KOPT-K1 (cell line): Measurements from ENCODE around the gene VAV2.
"Not testable (repeated sequence)": the region's sequence is repeated elsewhere in the genome, so short reads cannot be mapped to it uniquely, and the experiment has no call there.

ENCODE experiments used
- H3K27ac ChIP-seq: fragments of 200-600 bp; sonication (generic); 2 replicates; pipeline ENCODE4 v1.5.1; 2016; ENCODE audit warnings: antibody characterized with exemption, mild to moderate bottlenecking, low read depth, low read length; ENCODE audit not compliant: poor library complexity, severe bottlenecking
- H3K36me3 ChIP-seq: fragments of 200-600 bp; sonication (generic); 2 replicates; pipeline ENCODE4 v1.5.1; 2017; ENCODE audit warnings: antibody characterized with exemption, mild to moderate bottlenecking, low read length, moderate library complexity; ENCODE audit not compliant: insufficient read depth
- H3K9me3 ChIP-seq: fragments of 200-600 bp; sonication (generic); 2 replicates; pipeline ENCODE4 v1.5.1; 2017; ENCODE audit warnings: antibody characterized with exemption, low read length, mild to moderate bottlenecking; ENCODE audit not compliant: insufficient read depth, poor library complexity, severe bottlenecking

Gene VAV2

GRCh38 chr9:133767008-133767407, 225.1 kb downstream of the VAV2 start:
- Histone ChIP-seq H3K36me3 (no peaks in the 10 kb centered on the region), H3K27ac (no peak overlapping the region), H3K9me3 (peaks cover 12% of the 10 kb centered on the region)

DNA sequence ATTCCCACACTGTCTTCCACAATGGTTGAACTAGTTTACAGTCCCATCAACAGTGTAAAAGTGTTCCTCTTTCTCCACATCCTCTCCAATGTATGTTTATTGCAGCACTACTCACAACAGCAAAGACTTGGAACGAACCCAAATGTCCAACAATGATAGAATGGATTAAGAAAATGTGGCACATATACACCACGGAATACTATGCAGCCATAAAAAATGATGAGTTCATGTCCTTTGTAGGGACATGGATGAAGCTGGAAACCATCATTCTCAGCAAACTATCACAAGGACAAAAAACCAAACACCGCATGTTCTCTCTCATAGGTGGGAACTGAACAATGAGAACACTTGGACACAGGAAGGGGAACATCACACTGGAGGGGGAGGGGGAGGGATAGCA, 225.9 kb downstream of the VAV2 start:
- H3K9me3 ChIP-seq: peaks cover 12% of the 10 kb centered on the region
- H3K27ac ChIP-seq, H3K36me3 ChIP-seq: not testable (repeated sequence)

DNA sequence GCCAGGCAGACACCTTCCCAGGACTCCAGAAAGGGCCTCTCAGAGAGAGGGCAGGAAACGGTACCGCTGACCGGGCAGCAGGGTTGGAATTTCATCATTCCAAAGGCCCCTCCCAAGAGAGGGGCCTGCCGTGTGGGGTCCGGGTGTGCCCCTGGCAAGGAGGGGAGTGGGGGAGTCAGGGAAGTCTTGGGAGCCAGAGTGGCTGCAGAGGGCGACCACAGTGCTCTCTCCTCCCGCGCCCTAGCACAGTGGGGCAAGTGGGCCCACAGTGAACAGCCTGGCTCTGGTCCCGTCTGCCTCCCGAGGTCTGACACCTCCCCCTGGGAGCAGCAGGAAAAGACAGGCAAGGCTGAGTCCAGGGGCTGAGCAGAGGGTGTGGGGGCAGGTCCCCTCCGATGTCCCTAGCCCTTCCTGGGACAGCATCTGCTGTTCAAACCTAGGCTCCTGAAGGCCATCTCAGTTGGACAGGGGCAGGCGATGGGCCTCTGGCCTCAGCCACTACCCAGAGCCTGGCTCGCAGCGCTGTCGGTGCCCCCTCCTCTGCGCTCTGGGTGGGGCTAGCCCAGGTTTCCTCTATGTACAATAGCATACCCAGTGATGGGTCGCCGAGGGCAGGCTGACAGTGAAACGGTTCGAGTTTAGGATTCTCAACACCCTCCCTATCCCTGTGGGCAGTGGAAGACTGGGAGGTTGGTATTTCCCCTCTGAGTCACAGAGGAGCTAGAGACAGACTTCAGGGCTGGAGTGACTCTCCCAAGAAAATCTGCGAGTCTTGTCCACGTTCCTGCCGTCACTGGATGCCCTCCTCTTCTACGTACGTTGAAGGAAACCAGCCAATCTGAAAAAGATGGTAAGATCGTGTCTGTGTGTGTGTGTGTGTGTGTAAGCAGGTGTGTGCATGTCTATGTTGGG, 228.6 kb downstream of the VAV2 start:
- peaks cover 12% of the 10 kb centered on the region for H3K9me3 ChIP-seq
- H3K27ac ChIP-seq: no peak overlapping the region
- H3K36me3 ChIP-seq: no peaks in the 10 kb centered on the region

GRCh38 chr9:133762488-133763271, 229.4 kb downstream of the VAV2 start:
- Histone ChIP-seq H3K9me3 (peaks cover 12% of the 10 kb centered on the region), H3K27ac (no peak overlapping the region), H3K36me3 (no peaks in the 10 kb centered on the region)

DNA sequence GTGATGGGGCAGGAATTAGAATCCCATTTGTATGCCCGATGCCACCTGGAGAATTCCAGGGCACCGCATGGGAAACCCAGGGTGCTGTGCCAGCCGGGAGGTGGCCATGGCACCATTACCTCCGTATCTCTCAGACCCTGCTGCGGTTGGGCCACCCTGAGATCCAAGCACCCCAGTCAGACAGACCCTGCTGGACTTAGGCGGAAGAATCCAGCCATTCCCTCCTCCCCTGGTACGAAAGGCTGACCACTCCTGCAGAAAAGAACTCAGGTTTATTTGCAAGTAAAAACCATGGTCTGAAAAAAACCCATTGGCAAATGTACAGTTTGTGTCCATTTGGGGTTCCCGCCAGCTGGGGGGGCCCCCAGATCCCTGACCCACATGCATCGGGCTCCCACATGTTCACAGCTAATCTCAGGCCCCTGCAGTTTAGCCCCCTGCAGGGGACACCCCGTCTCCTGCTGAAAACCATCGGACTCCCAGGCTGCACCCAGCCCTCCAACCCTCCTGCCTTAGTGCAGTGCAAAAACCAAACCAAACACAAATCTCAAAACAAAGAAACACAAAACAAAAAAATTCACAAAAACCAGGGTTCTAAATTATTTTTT, 230.4 kb downstream of the VAV2 start:
- no peak overlapping the region for H3K27ac ChIP-seq
- H3K36me3 ChIP-seq: no peaks in the 10 kb centered on the region
- peaks cover 4% of the 10 kb centered on the region for H3K9me3 ChIP-seq

GRCh38 chr9:133760713-133761290, 231.3 kb downstream of the VAV2 start:
- Histone ChIP-seq H3K9me3 (no peaks in the 10 kb centered on the region), H3K27ac (no peak overlapping the region), H3K36me3 (no peaks in the 10 kb centered on the region)

DNA sequence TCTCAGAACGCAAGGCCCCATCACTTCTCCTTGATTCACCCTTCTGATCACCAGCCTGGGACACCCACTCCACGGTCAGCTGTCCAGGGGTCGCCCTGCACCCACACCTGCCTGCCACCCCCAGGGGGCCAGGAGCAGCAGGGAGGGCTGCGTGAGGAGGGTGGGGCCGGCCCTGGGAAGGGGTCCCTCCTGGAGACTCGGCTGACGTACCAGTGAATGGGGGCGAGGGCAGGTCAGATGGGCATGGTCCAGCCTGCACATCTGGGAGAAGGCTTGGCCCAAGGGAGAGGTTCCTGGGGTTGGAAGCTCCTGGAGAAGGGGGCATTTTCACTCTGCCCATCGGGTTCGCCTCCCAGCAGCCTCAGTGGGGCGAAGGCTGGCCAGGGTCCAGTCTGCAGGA, 232.2 kb downstream of the VAV2 start:
- Histone ChIP-seq H3K9me3 (no peaks in the 10 kb centered on the region), H3K27ac (no peak overlapping the region), H3K36me3 (no peaks in the 10 kb centered on the region)

GRCh38 chr9:133759146-133759900, 232.8 kb downstream of the VAV2 start:
- Histone ChIP-seq H3K27ac (no peak overlapping the region), H3K9me3 (no peaks in the 10 kb centered on the region), H3K36me3 (no peaks in the 10 kb centered on the region)

- H3K9me3 ChIP-seq: no peaks in the 10 kb centered on the region
- H3K27ac ChIP-seq: no peak overlapping the region
- H3K36me3 ChIP-seq: no peaks in the 10 kb centered on the region
These were observed 233.9 kb downstream of the VAV2 start for GRCh38 chr9:133758228-133758627.

DNA sequence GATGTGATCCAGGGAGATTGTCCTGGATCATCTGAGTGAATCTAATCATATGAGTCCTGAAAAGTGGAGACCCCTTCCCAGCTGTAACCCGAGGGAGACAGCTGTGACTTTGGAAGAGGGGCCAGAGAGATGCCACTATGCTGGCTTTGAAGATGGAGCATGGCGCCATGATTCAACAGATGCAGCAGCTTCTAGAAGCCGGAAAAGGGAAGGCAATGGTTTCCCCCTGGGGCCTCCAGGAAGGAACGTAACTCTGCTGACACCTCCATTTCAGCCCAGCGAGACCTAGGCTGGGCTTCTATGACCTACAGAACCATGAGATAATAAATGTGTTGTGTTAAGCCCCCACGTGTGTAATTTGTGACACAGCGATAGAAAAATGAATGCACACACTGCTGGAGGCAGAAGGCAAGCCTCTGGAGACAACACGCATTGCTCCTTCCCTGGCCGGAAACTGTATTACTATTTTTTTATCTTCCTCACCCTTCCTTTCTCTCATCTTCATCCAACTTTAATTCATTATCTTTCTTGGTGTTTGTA, 237.4 kb downstream of the VAV2 start:
- no peak overlapping the region for H3K27ac ChIP-seq
- H3K9me3 ChIP-seq: no peaks in the 10 kb centered on the region
- H3K36me3 ChIP-seq: no peaks in the 10 kb centered on the region

DNA sequence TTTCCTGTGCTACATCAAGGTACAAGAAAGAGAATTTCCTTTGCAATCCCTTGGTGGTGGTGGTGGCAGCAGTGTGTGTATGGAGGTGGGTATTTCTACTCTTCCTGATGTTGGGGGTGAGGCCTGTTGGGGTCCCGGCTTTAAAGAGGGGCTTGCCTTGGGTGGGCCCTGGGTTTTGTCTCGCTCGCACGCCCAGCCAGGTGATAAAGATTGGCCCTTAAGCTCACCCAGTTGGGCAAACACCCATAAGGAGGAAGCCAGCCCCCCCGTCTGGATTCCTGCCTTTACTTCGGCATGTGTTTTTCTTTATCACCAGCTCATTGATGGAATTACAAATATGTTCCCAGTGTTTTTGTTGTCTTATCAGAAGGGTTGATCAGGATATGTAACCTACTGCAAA, 237.9 kb downstream of the VAV2 start:
- no peaks in the 10 kb centered on the region for H3K9me3 ChIP-seq

DNA sequence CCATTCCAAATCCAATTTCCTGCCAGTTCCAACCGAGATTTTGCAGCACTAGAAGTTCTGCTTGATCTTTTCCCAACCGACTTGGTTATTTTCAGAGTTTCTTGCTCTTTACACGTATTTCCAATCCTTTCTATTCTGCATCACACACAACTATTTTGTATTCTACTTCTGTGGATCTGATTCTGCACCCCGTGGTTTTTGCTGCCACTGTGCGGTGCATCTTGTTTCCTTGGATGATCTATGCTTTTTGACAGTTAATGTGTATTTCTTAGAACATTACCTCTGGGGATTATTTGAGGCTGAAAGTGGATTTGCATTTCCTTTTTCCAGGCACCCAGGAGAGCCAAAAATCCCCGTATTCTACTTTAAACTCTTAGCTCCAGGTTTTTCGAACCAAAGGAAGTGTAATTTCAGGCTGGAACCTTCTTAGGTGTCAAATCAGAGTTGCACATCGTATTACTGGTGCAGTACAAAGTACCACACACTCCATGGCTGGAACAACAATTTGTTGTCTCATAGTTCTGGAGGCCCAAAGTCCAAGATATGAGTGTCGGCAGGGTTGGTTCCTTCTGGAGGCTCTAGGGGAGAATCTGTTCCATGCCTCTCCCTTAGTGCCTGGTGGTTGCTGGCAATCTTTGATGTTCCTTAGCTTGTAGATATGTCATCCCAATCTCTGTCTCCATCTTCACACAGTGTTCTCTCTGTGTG, 239.2 kb downstream of the VAV2 start:
- H3K36me3 ChIP-seq: no peaks in the 10 kb centered on the region
- no peak overlapping the region for H3K27ac ChIP-seq
- H3K9me3 ChIP-seq: no peaks in the 10 kb centered on the region

More for the DNA sequence above, 237.9 kb downstream of the VAV2 start:
- Histone ChIP-seq H3K36me3 (no peaks in the 10 kb centered on the region), H3K27ac (no peak overlapping the region)

DNA sequence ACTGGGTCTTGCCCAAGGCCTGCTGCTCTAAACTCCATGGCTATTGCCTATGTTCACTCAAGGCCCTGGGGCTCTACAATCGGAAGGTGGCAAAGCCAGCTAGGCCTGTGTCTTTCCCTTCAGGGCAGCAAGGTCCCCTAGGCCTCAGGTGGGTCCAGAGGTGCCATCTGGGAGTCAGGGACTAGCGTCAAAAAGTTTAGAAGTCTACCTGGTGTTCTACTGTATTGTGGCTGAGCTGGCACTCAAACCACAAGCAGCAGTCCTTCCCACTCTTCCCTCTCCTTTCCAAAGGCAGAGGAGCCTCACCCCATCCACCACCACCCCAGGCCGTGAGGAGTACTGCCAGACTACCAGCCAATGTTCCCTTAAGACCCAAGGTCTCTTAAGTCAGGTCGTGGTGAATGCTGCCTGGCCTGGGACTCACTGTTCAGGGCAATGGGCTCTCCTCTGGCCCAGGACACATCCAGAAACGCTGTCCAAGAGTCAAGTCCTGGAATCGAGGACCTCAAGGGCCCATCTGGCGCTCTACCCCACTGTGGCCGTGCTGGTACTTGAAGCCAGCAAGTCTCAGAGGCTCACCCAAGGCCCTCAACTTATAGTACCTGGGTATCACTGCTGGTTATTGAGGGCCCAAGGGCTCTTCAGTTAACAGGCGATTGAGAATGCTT, 241.0 kb downstream of the VAV2 start:
- H3K36me3 ChIP-seq: no peaks in the 10 kb centered on the region
- no peaks in the 10 kb centered on the region for H3K9me3 ChIP-seq
- no peak overlapping the region for H3K27ac ChIP-seq
